Parathyroid adenoma (tissue), 2 donors: ENCODE measurements around the gene DHRS2.
"Not testable (repeated sequence)": the region's sequence is repeated elsewhere in the genome, so short reads cannot be mapped to it uniquely, and the experiment has no call there.

Source experiments
- H2AFZ ChIP-seq: fragments of 300-600 bp; sonication (generic); one replicate; pipeline ENCODE4 v1.7.0; 2017; ENCODE audit warnings: antibody characterized with exemption, mild to moderate bottlenecking
- H3K27ac ChIP-seq: fragments of 300-600 bp; sonication (generic); one replicate; pipeline ENCODE4 v1.7.0; 2017
- H3K27me3 ChIP-seq: fragments of 300-600 bp; sonication (generic); one replicate; pipeline ENCODE4 v1.7.0; 2017; ENCODE audit warnings: low read length; ENCODE audit not compliant: control insufficient read depth, insufficient read depth
- H3K36me3 ChIP-seq: fragments of 300-600 bp; sonication (generic); one replicate; pipeline ENCODE4 v1.7.0; 2017; ENCODE audit warnings: low read length; ENCODE audit not compliant: control insufficient read depth, insufficient read depth
- H3K4me1 ChIP-seq: fragments of 300-600 bp; sonication (generic); one replicate; pipeline ENCODE4 v1.7.0; 2017; ENCODE audit warnings: control low read depth
- H3K4me2 ChIP-seq: fragments of 300-600 bp; sonication (generic); one replicate; pipeline ENCODE4 v1.7.0; 2017; ENCODE audit warnings: low read length
- H3K4me3 ChIP-seq: fragments of 300-600 bp; sonication (generic); one replicate; pipeline ENCODE4 v1.7.0; 2017; ENCODE audit warnings: low read depth, low read length
- H3K79me2 ChIP-seq: fragments of 300-600 bp; sonication (generic); one replicate; pipeline ENCODE4 v1.7.0; 2017; ENCODE audit warnings: control low read depth
- H3K9ac ChIP-seq: fragments of 300-600 bp; sonication (generic); one replicate; pipeline ENCODE4 v1.7.0; 2017; ENCODE audit warnings: mild to moderate bottlenecking
- H3K9me3 ChIP-seq: fragments of 300-600 bp; sonication (generic); one replicate; pipeline ENCODE4 v1.7.0; 2017; ENCODE audit warnings: low read length; ENCODE audit not compliant: control insufficient read depth
- CTCF ChIP-seq: fragments of 300-600 bp; sonication (generic); IDR thresholded peaks from one replicate; pipeline ENCODE4 v1.7.0; 2017; ENCODE audit warnings: antibody characterized with exemption, mild to moderate bottlenecking
- donor health status: primary hyperparathyroidism.

DHRS2 gene

DNA sequence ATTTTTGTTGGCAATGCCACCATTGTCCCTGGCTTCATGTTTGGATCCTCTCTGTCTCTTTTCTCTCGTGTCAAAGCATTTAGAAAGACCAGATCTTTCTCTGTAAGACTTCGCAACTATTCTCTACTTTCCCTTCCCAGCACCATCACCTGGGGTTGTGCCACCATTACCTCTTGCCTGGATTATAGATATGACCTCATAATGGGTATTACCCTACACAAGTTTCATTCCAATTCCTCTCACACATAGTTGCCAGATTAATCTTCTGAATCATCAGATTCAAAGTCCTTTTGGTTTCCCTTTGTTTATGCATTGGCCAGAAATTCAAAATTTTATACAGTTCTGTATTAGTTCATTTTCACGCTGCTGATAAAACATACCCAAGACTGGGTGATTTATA lies 27.2 kb upstream of the DHRS2 start:
- Histone ChIP-seq H3K4me3 (no peak overlapping the region), H2AFZ (no peak overlapping the region), H3K36me3 (no peaks in the 10 kb centered on the region), H3K79me2 (no peaks in the 10 kb centered on the region), H3K4me2 (no peak overlapping the region), H3K4me1 (no peaks in the 10 kb centered on the region), H3K9ac (no peak overlapping the region), H3K27ac (no peak overlapping the region), H3K27me3 (no peaks in the 10 kb centered on the region), H3K9me3 (no peaks in the 10 kb centered on the region)
- TF ChIP-seq CTCF = no peak

GRCh38 chr14:23609411-23610089 lies 26.6 kb upstream of the DHRS2 start:
- not testable (repeated sequence) for H3K27me3 ChIP-seq, H3K9me3 ChIP-seq, H2AFZ ChIP-seq, H3K4me3 ChIP-seq, H3K4me1 ChIP-seq, H3K27ac ChIP-seq, H3K79me2 ChIP-seq, H3K9ac ChIP-seq, H3K4me2 ChIP-seq, H3K36me3 ChIP-seq

DNA sequence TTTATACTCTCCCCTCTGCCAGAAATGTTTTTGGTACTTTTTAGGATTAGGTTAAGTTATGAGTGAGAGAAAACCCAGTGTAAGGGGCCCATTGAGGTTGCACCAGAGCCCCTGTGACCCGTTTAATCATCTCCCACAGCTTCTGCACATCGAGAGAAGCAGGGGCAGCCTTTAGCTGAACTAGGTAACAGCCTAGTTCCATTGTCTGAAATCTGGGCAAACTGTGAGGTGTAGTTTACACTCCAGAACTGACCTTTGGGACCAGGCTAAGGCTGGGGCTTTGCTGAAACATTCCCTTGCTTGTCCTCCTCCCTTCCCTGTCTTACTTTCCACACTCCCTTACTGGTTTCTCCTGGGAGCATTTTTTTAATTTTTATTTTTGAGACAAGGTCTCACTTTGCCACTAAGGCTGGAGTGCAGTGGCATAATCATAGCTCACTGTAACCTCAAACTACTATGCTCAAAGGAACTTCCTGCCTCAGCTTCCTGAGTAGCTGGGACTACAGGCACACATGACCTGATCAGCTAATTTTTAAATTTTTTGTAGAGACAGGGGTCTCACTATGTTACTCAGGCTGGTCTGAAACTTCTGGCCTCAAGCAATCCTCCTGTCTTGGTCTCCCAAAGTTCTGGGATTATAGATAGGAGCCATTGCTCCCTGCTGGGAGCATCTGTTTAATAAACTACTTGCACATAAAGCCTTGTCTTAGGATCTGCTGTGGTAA lies 25.9 kb upstream of the DHRS2 start:
- Histone ChIP-seq H3K36me3 (no peaks in the 10 kb centered on the region), H3K27me3 (no peaks in the 10 kb centered on the region), H3K79me2 (no peaks in the 10 kb centered on the region), H3K4me2 (no peak overlapping the region), H3K27ac (no peak overlapping the region), H3K9me3 (no peaks in the 10 kb centered on the region), H3K9ac (no peak overlapping the region), H3K4me1 (no peaks in the 10 kb centered on the region), H3K4me3 (no peak overlapping the region), H2AFZ (no peak overlapping the region)
- no peak for TF ChIP-seq CTCF

- Histone ChIP-seq H3K36me3 (no peaks in the 10 kb centered on the region), H3K27ac (no peak overlapping the region), H3K4me2 (no peak overlapping the region), H3K79me2 (no peaks in the 10 kb centered on the region), H2AFZ (no peak overlapping the region), H3K4me3 (no peak overlapping the region), H3K9ac (no peak overlapping the region), H3K4me1 (no peaks in the 10 kb centered on the region), H3K9me3 (no peaks in the 10 kb centered on the region), H3K27me3 (no peaks in the 10 kb centered on the region)
- TF ChIP-seq CTCF = no peak
Observed at GRCh38 chr14:23610815-23611289, 25.3 kb upstream of the DHRS2 start.

DNA sequence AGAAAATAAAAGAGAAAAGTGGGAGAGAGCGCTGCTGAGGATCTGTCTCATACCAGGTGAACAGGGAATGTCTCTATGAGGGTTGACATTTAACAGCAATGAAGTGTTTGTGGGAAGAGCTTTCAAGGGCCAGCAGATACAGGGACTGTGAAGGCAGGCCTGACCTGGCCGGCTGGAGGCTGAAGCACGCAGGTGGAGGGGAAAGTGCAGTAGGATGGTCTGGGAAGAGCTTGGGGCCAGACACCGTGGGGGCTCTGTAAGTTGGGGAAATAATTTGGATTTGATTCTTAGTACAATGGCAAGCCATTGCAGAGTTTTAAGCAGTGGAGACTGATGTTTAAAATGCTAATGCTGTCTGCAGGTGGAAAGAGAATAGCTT lies 23.8 kb upstream of the DHRS2 start:
- no peaks in the 10 kb centered on the region for H3K27me3 ChIP-seq
- no peaks in the 10 kb centered on the region for H3K9me3 ChIP-seq
- no peaks in the 10 kb centered on the region for H3K4me1 ChIP-seq
- H2AFZ ChIP-seq = no peak overlapping the region
- no peak overlapping the region for H3K9ac ChIP-seq
- H3K79me2 ChIP-seq = no peaks in the 10 kb centered on the region
- no peak overlapping the region for H3K4me3 ChIP-seq
- TF ChIP-seq CTCF = no peak
- H3K4me2 ChIP-seq = no peak overlapping the region
- no peak overlapping the region for H3K27ac ChIP-seq
- H3K36me3 ChIP-seq = no peaks in the 10 kb centered on the region
